ENCODE measurements around the gene TLE4.

Gene TLE4

GRCh38 chr9:79574781-79575180 is 3.0 kb downstream of the TLE4 start:
- no peak for TF ChIP-seq JUND (IDR thresholded peaks at IDR 0.05; ENCODE audit: low read depth)
- DNase-seq (ENCODE audit: low read depth in 1 of 2, low spot score in 1 of 2), result no peak
- in situ Hi-C loops (cut with HindIII; ENCODE audit: low pct_unique_long_range_greater_than_20kb, low sequenced_read_pairs), result no loop called here

GRCh38 chr9:79575547-79575946 is 3.8 kb downstream of the TLE4 start:
- no peak for DNase-seq (ENCODE audit: low read depth in 1 of 2, low spot score in 1 of 2)
- in situ Hi-C loops (cut with HindIII; ENCODE audit: low pct_unique_long_range_greater_than_20kb, low sequenced_read_pairs), result no loop called here
- no peak for TF ChIP-seq JUND (IDR thresholded peaks at IDR 0.05; ENCODE audit: low read depth)

DNA sequence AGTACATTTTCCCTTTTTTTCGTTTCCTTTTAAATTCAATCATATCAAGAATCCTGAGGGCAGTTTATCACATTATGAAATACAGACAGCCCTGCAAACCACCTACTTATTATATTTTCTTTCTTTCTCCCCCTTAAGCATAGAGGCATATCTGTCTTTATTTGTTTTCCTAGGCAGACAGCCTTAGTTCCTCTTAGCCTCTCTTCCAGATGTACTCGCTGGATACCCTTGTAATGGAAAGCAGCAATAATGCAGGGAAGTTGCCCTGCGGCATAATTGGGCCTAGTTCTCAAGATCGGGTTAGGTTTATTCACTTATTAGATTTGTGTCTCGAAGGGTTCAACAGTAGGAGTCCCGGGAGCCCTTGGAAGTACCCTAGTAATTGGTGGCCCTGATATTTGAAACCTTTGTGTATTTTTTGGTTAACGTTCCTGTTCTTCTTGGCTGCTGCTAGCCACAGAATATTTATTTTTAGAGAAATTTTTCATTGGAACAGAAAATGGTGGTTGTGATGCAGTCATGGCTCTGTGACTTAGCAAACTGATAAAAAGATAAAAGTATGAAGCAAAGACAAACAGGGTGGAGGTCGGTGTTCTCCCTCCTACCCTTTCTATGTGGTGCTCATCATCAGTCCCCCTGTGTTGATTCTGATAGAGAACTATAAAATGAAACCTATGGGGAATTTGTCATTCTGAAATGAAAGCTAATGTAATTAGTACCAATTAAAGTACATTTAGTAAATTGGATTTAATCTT is 6.4 kb downstream of the TLE4 start:
- no peak for DNase-seq (ENCODE audit: low read depth in 1 of 2, low spot score in 1 of 2)
- TF ChIP-seq JUND (IDR thresholded peaks at IDR 0.05; ENCODE audit: low read depth), result no peak
- in situ Hi-C loops (cut with HindIII; ENCODE audit: low pct_unique_long_range_greater_than_20kb, low sequenced_read_pairs), result no loop called here

- in situ Hi-C loops (cut with HindIII; ENCODE audit: low pct_unique_long_range_greater_than_20kb, low sequenced_read_pairs), result no loop called here
- DNase-seq (ENCODE audit: low read depth in 1 of 2, low spot score in 1 of 2), result no peak
- TF ChIP-seq JUND (IDR thresholded peaks at IDR 0.05; ENCODE audit: low read depth), result no peak
Observed at GRCh38 chr9:79578891-79579290, 7.1 kb downstream of the TLE4 start.

DNA sequence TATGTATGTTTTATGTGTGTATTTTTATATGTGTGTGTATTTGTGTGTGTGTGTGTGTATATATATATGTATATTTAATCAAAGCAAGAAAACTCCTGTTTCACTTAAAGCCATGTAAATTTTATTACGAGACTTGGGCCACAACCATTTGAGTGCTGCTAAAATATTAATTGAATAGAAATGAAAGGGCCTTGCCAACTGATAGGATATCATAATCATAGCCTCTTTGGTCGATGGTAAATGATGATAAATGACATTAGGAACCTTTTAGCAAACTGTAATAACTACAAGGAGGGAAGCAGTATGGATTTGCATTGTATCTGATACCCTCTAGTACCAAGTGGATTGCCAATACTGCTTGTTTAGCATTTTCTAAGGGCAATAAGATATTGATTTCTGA is 7.9 kb downstream of the TLE4 start:
- TF ChIP-seq JUND (IDR thresholded peaks at IDR 0.05; ENCODE audit: low read depth), result no peak
- in situ Hi-C loops (cut with HindIII; ENCODE audit: low pct_unique_long_range_greater_than_20kb, low sequenced_read_pairs), result no loop called here
- no peak for DNase-seq (ENCODE audit: low read depth in 1 of 2, low spot score in 1 of 2)

- TF ChIP-seq JUND (IDR thresholded peaks at IDR 0.05; ENCODE audit: low read depth), result no peak
- in situ Hi-C loops (cut with HindIII; ENCODE audit: low pct_unique_long_range_greater_than_20kb, low sequenced_read_pairs), result no loop called here
- no peak for DNase-seq (ENCODE audit: low read depth in 1 of 2, low spot score in 1 of 2)
Observed at GRCh38 chr9:79580055-79580454, 8.3 kb downstream of the TLE4 start.

- no peak for DNase-seq (ENCODE audit: low read depth in 1 of 2, low spot score in 1 of 2)
- TF ChIP-seq JUND (IDR thresholded peaks at IDR 0.05; ENCODE audit: low read depth), result no peak
- in situ Hi-C loops (cut with HindIII; ENCODE audit: low pct_unique_long_range_greater_than_20kb, low sequenced_read_pairs), result no loop called here
Observed at GRCh38 chr9:79581388-79581787, 9.6 kb downstream of the TLE4 start.

- in situ Hi-C loops (cut with HindIII; ENCODE audit: low pct_unique_long_range_greater_than_20kb, low sequenced_read_pairs), result no loop called here
- TF ChIP-seq JUND (IDR thresholded peaks at IDR 0.05; ENCODE audit: low read depth), result no peak
- no peak for DNase-seq (ENCODE audit: low read depth in 1 of 2, low spot score in 1 of 2)
Observed at GRCh38 chr9:79581794-79582193, 10.0 kb downstream of the TLE4 start.

- in situ Hi-C loops (cut with HindIII; ENCODE audit: low pct_unique_long_range_greater_than_20kb, low sequenced_read_pairs), result no loop called here
- no peak for DNase-seq (ENCODE audit: low read depth in 1 of 2, low spot score in 1 of 2)
- TF ChIP-seq JUND (IDR thresholded peaks at IDR 0.05; ENCODE audit: low read depth), result no peak
Observed at GRCh38 chr9:79583952-79584654, 12.3 kb downstream of the TLE4 start.

DNA sequence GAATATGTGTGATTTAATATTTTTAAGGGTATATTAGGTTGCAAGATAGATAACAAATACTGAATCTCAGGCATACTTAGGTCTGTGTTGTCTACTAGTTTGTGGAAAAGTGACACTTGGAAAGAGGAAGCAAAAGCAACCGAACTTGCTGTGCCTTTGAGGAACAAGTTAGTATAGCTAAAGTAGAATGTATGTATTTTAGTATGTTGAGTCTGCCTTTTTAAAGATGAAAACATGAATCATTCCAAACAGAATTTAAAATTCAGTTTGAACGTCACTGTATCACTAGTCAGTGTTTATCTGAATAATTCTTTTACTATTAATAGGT is 12.9 kb downstream of the TLE4 start:
- in situ Hi-C loops (cut with HindIII; ENCODE audit: low pct_unique_long_range_greater_than_20kb, low sequenced_read_pairs), result no loop called here
- DNase-seq (ENCODE audit: low read depth in 1 of 2, low spot score in 1 of 2), result no peak
- TF ChIP-seq JUND (IDR thresholded peaks at IDR 0.05; ENCODE audit: low read depth), result no peak

- in situ Hi-C loops (cut with HindIII; ENCODE audit: low pct_unique_long_range_greater_than_20kb, low sequenced_read_pairs), result no loop called here
- DNase-seq (ENCODE audit: low read depth in 1 of 2, low spot score in 1 of 2), result no peak
- no peak for TF ChIP-seq JUND (IDR thresholded peaks at IDR 0.05; ENCODE audit: low read depth)
Observed at GRCh38 chr9:79588488-79589223, 16.9 kb downstream of the TLE4 start.

- in situ Hi-C loops (cut with HindIII; ENCODE audit: low pct_unique_long_range_greater_than_20kb, low sequenced_read_pairs), result no loop called here
- DNase-seq (ENCODE audit: low read depth in 1 of 2, low spot score in 1 of 2), result no peak
- TF ChIP-seq JUND (IDR thresholded peaks at IDR 0.05; ENCODE audit: low read depth), result no peak
Observed at GRCh38 chr9:79591458-79591857, 19.7 kb downstream of the TLE4 start.
